Stimulated activated CD4-positive, alpha-beta T cell treated with anti-CD3 and anti-CD28 coated beads, TNF-alpha, amount 100 ng/mL, for 4 hours (primary cell): Measurements from ENCODE around the gene NEK7.
"Not testable (repeated sequence)": the region's sequence is repeated elsewhere in the genome, so short reads cannot be mapped to it uniquely, and the experiment has no call there.

Experiments
- DNase-seq, 3 experiments: peaks; one replicate each; pipeline ENCODE4 v3.0.0-alpha.2; 2020; ENCODE audit warnings: low read depth in 3 of 3

The NEK7 gene

DNA sequence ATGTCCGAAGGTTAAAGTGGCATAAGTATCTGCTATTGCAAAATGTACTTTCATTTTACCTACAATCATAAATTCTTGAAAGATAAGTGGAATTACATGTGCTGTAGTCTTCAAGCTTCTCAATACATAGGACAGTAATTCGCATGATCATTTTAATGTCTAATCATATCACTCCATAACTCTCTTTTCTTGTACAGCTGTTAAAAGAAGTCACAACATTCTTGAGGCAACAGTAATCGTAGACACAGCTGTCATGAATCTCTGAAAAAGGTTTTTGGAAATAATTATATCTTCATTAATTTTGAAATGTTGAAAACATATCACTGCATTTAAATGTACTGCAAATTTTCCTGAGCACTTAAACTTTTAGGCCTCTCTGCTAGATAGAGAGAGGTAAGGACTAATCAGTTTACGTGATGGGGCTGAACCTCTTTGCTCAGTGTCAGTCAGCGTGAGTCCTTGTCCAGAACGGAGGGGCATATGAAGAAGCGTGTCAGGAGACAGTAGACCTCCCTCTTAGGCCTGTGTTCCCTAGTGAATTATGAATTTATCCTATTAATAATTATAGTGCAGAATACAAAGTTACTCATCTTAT, 133.4 kb downstream of the NEK7 start:
- no peak for DNase-seq

- DNase-seq, result no peak
Observed at GRCh38 chr1:198291036-198291435, 134.2 kb downstream of the NEK7 start.

DNA sequence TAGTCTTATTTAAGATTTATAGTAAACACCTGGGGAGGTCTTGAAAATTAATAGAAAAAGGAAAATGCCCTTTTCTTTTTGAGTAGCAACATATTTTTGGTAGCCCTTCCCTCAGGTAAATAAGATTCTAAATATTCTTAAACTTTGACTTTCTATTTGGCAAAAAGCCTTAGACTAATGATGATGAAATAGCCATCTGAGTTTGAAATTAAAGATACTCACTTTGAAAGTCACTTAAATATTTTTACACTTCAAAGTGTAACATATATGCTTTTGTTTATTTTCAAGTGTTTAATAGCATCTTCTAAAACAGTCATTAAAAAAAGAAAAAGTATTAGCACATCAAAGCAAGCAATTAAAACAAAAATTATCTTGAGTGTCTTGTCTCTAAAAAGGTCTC, 135.1 kb downstream of the NEK7 start:
- no peak for DNase-seq

- no peak for DNase-seq
Observed at GRCh38 chr1:198295225-198295624, 138.4 kb downstream of the NEK7 start.

GRCh38 chr1:198295971-198296370, 139.2 kb downstream of the NEK7 start:
- no peak for DNase-seq

GRCh38 chr1:198297281-198297680, 140.5 kb downstream of the NEK7 start:
- no peak for DNase-seq

DNA sequence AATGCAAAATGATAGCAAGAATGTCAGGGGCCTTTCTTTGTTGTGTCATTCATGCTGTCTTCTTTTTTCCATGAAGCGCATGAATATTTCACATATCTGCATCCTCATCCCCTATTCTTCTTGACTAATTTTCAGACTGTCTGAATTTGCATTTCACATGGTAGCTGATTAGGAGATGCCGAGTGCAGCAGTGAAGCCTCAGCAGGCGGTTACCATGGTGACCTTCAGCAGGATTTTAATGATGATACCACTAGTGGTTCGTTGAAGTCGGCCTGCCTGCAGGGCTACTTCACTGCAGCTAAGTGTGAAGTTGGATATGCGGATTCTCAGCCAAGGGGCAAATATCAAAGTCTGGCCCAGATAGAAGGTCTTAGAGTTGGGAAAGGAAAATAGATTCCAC, 141.8 kb downstream of the NEK7 start:
- DNase-seq, result no peak

DNA sequence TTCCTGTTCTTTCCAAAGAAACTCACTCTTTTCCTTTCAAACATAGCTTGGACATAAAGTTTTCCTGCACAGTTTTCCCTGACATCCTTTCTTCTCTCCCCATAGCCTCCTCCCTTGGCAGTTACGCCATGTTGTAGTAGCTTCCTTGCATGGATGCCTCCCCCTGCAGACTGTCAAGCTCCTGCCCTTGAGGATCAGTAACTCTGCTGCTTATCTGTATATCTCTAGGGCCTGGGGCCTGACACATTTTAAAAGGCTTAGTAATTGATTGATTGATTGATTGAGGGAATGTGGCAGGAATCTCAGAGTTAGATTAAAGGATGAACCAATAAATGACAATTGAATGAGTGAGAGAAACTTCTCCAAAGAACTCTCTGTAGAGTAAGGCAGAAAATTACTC, 143.7 kb downstream of the NEK7 start:
- DNase-seq, result no peak

DNA sequence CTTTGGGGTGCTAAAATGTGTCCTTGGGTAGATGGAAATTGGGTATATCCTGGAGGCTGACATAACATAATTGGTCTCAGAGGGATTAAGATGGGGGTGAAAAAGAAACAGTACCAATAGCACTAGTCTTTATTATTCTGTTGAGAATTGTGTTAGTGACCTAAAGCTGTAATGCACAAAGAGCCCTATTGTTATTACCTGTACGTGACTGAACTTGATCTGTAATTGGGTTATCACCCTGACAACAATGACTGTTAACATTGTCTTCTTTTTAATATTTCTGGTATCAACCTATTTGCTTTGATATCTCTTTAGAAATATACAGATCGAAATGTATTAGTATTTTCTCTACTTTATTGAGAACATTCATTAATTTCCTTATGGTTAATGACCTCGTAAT, 147.6 kb downstream of the NEK7 start:
- DNase-seq, result no peak

- DNase-seq, result not testable (repeated sequence)
Observed at GRCh38 chr1:198314817-198315216, 158.0 kb downstream of the NEK7 start.

DNA sequence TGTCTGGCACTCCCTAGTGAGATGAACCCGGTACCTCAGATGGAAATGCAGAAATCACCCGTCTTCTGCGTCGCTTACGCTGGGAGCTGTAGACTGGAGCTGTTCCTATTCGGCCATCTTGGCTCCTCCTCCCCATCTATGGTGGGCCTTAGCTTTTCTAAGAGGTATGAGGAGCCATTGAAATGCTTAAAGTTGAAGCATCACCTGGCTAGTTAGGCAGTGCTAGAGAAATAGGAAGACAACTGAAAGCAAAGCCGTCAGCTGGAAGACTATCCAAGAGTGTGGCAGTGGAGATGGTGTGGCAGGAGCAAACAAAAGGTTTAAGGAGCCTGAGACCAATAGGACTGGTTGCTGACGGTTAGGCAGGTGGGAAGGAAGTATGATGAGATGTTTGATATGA, 158.5 kb downstream of the NEK7 start:
- not testable (repeated sequence) for DNase-seq

DNA sequence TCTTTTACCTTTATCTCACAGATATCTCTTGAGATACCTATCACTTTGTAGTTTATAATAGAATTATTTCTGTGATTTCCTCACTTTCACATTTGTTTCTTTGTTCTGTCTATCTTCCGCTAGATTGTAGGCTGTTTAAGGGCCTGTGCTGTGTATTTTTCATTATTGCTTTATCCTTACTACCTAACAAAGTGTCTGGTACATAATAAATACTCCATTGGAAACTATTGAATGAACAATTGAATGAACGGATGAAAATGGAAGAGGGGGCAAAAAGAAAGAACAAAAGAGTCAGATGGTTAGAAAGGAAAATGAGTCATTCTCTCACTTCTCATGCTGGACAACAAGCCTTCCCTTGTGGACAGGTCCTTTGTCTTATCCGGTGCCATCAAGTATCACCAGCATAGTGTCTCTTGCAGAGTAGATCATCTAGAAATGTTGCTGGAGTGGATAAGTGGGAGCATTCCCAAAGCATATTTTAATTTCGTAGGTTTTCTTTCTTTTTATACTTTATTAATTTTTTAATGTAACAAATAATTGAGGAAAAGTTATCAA, 159.8 kb downstream of the NEK7 start:
- no peak for DNase-seq

DNA sequence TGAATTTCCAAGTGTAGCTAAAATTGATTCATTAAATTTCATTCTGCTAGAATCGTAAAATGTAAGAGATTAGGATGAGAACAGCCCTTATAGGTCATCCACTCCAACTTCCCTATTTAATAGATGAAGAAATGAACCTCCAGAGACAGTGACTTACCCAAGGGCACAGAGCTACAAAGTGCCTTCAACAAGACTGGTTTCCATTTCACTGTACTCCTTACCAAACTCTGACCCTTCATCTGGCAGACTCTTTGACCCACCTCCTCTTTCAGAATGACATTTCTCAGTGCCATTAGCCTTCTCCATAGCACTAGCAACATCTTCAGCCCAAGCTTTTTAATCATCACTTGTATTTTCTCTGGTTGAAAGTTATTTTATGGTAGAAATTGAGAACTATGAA, 161.3 kb downstream of the NEK7 start:
- no peak for DNase-seq

- DNase-seq, result no peak
Observed at GRCh38 chr1:198320759-198321158, 164.0 kb downstream of the NEK7 start.

DNA sequence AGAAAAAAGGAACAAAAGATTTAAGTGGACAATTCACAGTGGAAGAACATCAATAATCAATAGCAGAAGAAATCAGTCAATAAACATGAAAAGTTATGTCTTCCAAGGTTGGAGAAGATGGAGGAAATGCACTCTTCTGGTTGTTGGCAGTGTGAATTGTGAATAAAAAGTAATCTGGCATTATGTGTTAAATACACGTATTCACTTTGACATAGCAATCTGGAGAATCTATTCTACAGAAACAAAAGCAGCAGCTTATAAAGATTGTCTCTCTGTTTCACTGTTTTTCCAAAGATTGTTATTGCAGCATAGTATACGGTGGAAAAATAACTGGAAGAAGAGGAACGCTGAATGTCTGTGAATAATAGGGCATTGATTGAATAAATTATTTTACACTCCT, 169.4 kb downstream of the NEK7 start:
- DNase-seq, result no peak

DNA sequence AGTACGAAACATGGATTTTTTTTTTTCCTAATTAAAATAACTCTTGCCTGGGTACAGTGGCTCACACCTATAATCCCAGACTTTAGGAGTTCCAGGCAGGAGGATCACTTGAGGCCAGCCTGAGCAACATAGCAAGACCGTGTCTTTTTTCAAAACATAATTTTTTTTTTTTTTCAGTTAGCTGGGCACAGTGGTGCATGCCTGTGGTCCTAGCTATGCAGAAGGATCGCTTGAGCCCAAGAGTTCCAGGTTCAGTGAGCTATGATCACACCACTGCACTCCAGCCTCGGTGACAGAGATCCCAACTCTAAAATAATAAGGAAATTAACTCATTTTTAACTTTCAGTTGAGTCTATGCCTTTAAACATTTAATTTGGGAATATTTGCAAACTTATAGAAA, 170.1 kb downstream of the NEK7 start:
- no peak for DNase-seq

DNA sequence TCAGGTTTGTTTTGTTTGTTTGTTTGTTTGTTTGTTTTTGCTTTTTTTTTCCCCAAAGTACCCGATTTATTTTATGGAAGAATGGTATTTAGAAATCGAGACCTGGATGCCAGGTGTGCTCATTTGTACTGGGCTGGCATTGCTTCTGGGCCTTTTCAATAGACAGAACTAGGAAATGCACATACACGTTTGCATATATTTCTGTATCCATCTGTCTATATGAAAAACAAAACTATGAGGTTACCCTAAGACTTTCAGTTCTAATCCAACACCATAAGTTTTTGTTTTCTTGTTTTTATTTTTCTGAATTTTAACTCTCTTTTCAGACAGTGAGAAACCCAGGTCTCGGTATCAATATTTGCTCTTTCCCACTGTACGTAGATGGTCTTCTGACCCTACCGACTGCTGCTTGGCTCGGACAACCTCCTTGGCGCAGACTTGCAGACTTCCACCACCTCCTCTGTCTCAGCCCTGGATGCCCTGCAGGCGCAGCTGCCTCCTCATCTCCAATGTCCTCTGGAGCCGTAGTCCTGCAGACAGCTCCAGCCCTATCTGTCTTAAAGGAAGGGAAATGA, 171.7 kb downstream of the NEK7 start:
- DNase-seq, result no peak

- DNase-seq, result no peak
Observed at GRCh38 chr1:198330982-198331615, 174.3 kb downstream of the NEK7 start.

DNA sequence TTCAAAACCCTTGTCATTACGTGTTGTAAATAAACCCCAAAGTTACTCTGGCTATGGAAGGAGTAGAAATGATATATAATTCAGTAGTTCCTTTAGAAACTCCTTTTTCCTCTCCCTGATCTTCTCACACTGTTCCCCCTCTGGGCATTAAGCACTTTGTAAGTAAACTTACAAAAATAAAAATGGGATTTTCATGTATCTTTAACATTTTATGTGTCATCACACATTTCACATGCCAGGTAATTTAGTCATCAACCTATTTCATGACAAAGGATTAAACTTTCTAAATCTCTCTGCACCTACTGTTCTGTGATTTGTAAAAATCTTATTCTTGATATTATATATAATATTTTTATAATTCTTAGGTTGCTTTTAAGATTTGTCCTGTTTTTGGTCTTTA, 176.9 kb downstream of the NEK7 start:
- DNase-seq, result no peak

DNA sequence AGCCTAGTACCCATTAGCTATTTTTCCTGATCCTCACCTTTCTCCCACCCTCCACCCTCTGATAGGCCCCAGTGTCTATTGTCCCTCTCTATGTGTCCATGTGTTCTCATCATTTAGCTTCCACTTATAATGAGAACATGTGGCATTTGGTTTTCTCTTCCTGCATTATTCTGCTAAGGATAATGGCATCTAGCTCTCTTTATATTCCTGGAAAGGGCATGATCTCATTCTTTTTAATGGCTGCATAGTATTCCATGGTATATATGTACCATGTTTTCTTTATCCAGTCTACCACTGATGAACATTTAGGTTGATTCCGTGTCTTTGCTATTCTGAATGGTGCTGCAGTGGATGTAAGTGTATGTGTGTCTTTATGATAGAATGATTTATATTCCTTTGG, 178.9 kb downstream of the NEK7 start:
- no peak for DNase-seq

DNA sequence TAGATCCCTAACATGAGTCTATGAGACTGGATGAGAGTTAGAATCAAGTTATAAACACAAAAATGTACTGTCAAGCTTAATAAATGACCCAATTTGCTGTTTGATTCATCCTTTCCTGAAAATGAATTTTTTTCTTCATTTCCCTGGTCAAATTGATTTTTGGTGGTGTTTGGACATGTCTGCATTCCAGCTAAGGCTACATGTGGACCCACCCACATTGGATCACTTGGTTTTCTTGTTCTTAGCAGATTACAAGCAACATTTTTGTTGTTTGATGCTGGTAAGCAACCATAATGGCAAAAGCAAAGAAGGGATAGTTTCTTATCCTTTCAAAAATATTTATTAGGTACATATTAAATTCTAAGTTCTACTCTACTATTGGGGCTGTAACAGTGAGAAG, 181.1 kb downstream of the NEK7 start:
- no peak for DNase-seq

DNA sequence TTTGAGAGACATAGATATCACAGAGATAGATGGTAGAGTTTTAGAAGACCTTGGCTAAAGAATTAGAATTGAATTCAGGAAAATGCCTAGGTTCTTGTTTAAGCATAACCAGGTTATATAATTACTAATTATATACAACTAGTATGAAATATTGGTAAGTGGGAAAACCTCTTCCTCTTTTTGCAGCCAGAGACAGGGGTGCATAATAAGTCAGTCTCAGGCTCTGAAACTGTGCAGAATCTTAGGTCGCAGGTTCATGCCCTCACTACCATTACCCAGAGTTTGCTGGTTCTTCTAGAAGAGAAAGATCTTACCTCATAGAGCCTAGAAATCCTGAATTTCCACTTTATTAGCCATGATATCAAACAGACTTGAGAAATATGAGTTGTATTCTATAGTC, 183.3 kb downstream of the NEK7 start:
- no peak for DNase-seq

GRCh38 chr1:198346178-198346577, 189.4 kb downstream of the NEK7 start:
- no peak for DNase-seq
